OCI-LY7 (cell line): ENCODE data around the gene NF1.

Source experiments
- EZH2phosphoT487 ChIP-seq: fragments of 200-600 bp; sonication (generic); IDR thresholded peaks from 2 replicates; pipeline ENCODE4 v1.6.1; 2018; ENCODE audit warnings: low read depth, borderline replicate concordance, mild to moderate bottlenecking, mixed run types, antibody characterized with exemption, low read length, moderate library complexity, mixed read lengths
- TF ChIP-seq, protein P1 (sequence below): fragments of 200-600 bp; sonication (generic); conservative IDR thresholded peaks from 2 replicates; pipeline ENCODE4 v1.5.1; 2014; ENCODE audit warnings: mild to moderate bottlenecking, antibody characterized with exemption, low read length, moderate library complexity, mixed read lengths

DNA sequence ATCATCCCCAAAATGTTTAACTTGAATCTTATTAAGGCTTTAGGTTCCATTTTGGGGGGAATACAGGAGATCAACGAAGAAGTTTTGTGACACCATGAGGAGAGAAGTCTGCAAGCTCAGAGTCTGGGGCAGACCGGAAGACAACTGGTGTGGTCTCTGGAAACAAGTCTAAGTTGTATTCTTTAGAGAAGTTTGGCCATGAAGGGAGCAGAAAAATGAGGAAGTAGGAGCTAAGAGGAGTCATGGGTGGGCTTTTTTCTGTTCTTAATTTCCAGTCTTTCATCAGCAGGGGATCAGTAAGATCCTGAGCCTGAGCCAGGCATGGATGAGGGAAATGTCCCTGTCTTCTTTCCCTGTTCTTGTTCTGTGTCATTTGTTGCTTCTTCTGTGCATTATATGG is 35.8 kb upstream of the NF1 start:
- TF ChIP-seq, protein P1, sequence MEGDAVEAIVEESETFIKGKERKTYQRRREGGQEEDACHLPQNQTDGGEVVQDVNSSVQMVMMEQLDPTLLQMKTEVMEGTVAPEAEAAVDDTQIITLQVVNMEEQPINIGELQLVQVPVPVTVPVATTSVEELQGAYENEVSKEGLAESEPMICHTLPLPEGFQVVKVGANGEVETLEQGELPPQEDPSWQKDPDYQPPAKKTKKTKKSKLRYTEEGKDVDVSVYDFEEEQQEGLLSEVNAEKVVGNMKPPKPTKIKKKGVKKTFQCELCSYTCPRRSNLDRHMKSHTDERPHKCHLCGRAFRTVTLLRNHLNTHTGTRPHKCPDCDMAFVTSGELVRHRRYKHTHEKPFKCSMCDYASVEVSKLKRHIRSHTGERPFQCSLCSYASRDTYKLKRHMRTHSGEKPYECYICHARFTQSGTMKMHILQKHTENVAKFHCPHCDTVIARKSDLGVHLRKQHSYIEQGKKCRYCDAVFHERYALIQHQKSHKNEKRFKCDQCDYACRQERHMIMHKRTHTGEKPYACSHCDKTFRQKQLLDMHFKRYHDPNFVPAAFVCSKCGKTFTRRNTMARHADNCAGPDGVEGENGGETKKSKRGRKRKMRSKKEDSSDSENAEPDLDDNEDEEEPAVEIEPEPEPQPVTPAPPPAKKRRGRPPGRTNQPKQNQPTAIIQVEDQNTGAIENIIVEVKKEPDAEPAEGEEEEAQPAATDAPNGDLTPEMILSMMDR, result no peak
- no peak for TF ChIP-seq EZH2phosphoT487
